AG09319 (cell line): ENCODE data around the gene FRS3.

Experiments used
- DNase-seq: peaks from one replicate; pipeline ENCODE4 v3.0.0-alpha.2; 2010; ENCODE audit warnings: low read depth; ENCODE audit errors: extremely low read depth
- CTCF ChIP-seq: IDR thresholded peaks from 2 replicates; pipeline ENCODE4 v1.5.1; 2011; ENCODE audit warnings: low read depth, mild to moderate bottlenecking, inconsistent platforms, low read length, moderate library complexity

FRS3 gene

DNA sequence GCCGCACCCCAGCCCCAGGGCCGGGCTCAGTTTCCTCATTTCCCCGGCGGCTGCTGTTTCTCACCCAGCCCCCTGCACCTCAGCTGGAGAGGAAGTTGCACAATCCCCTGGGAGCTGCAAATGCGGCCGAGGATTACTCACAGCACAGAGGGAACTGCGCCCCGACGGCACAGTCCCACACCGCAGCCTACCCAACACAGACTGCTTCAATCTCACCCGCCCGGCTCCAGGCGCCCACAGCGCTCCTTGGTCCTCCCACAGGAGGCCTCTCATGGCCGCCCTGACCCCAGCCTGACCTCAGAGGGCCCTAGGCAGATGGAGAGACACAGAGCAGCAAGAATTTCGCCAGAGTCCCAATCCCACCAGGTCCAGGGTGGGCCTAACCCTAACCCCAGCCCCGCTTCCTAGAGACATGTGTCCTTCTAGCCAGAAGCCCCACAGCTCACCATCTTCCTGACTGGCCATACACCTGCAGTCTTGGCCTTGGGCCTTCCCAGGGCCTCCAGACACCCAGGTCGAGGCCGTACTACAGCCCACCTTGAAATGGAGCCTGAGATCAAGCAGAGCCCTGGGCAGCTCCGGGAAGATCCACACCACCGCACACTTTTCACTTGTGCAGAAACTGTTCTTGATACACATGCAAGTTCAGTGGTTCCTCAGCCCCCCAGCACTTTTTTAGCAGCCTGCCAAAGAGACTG lies 56.0 kb downstream of the FRS3 start:
- TF ChIP-seq CTCF = no peak
- peak; percentile 50 for DNase-seq

GRCh38 chr6:41722969-41723529 lies 56.7 kb downstream of the FRS3 start:
- no peak for TF ChIP-seq CTCF
- DNase-seq = no peak

DNA sequence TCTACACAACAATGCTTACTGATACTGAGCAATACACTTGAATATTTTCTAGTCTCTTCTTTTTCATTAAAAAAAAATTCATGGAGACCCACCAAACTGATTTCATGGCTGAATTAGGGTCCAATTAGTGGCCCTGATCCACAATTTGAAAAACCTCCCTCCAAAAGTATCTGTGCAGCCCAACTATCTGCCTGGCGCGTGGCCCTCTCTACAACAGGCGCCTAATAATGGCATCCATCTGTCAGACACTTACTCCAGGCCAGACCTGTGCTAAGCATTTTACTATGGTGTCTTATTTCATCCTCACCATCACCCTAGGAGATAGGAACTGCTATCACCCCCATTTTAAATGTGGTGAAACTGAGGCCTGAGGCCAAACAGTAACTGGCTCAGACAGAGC lies 58.3 kb downstream of the FRS3 start:
- DNase-seq = no peak
- TF ChIP-seq CTCF = no peak

- TF ChIP-seq CTCF = no peak
Measured at GRCh38 chr6:41720783-41721182, 58.9 kb downstream of the FRS3 start.

GRCh38 chr6:41720262-41720620 lies 59.5 kb downstream of the FRS3 start:
- no peak for TF ChIP-seq CTCF
- no peak for DNase-seq

More at GRCh38 chr6:41720783-41721182, 58.9 kb downstream of the FRS3 start:
- DNase-seq = no peak
